WTC11 (cell line): ENCODE data around the gene RADIL. TPM values are rescaled to one million over a fixed set of nuclear protein-coding genes. Genes with fewer than 3 reads are reported as not detected.
A peak's percentile ranks its signal among the peaks of the same experiment; 100 is the strongest.

ENCODE experiments used
- ATAC-seq: fragments of 200-7000 bp; cut with Tn5 transposase; 2 replicates; pipeline ENCODE4 v1.10.0; 2021; ENCODE audit warnings: mild to moderate bottlenecking, moderate library complexity
- CTCF ChIA-PET: fragments of 300-600 bp; sonication (Branson Sonifier 250); formaldehyde crosslinking; loops from one replicate; lab custom pipeline; 2021; ENCODE audit warnings: antibody characterized with exemption; lab: Charles Lee
- POLR2A ChIA-PET: fragments of 350-600 bp; sonication (Branson Sonifier 250); formaldehyde crosslinking; loops from one replicate; lab custom pipeline; 2021; ENCODE audit warnings: antibody characterized with exemption; lab: Charles Lee
- DNase-seq: peaks from one replicate; pipeline ENCODE4 v3.0.0; 2021; ENCODE audit warnings: low spot score
- H3K27ac Mint-ChIP-seq: 2 replicates; pipeline ENCODE4 v1.8.0; 2021; ENCODE audit warnings: mixed read lengths
- H3K27me3 Mint-ChIP-seq: 2 replicates; pipeline ENCODE4 v1.8.0; 2021; ENCODE audit warnings: low read depth, mild to moderate bottlenecking, moderate library complexity, mixed read lengths
- H3K36me3 Mint-ChIP-seq: 2 replicates; pipeline ENCODE4 v1.8.0; 2021; ENCODE audit warnings: mixed read lengths
- H3K4me1 Mint-ChIP-seq: 2 replicates; pipeline ENCODE4 v1.8.0; 2022; ENCODE audit warnings: mixed read lengths
- H3K4me3 Mint-ChIP-seq: 2 replicates; pipeline ENCODE4 v1.8.0; 2021; ENCODE audit warnings: mild to moderate bottlenecking, moderate library complexity, mixed read lengths
- H3K9me3 Mint-ChIP-seq: 2 replicates; pipeline ENCODE4 v1.8.0; 2021; ENCODE audit warnings: mixed read lengths
- ELF4 ChIP-seq: sonication (generic); formaldehyde crosslinking; IDR thresholded peaks from 2 replicates; pipeline ENCODE4 v1.8.1; 2022; ENCODE audit warnings: low read depth, mild to moderate bottlenecking, moderate library complexity, missing genetic modification reagents
- ESRRA ChIP-seq: sonication (generic); formaldehyde crosslinking; IDR thresholded peaks from 2 replicates; pipeline ENCODE4 v1.8.1; 2022; ENCODE audit warnings: mild to moderate bottlenecking, missing genetic modification reagents, borderline replicate concordance
- FOXP1 ChIP-seq: sonication (generic); formaldehyde crosslinking; IDR thresholded peaks from 2 replicates; pipeline ENCODE4 v1.8.0; 2022; ENCODE audit warnings: missing genetic modification reagents, mild to moderate bottlenecking, moderate library complexity, borderline replicate concordance
- HMGA2 ChIP-seq: fragments of 250-450 bp; sonication (Bioruptor Pico); IDR thresholded peaks from 2 replicates; pipeline ENCODE4 v1.4.0; 2021; ENCODE audit warnings: mild to moderate bottlenecking, moderate library complexity
- IRF2 ChIP-seq: sonication (generic); formaldehyde crosslinking; IDR thresholded peaks from 2 replicates; pipeline ENCODE4 v1.8.0; 2022; ENCODE audit warnings: low read depth, missing genetic modification reagents, borderline replicate concordance
- JUN ChIP-seq: sonication (generic); formaldehyde crosslinking; IDR thresholded peaks from 2 replicates; pipeline ENCODE4 v1.8.0; 2023; ENCODE audit warnings: mild to moderate bottlenecking, missing genetic modification reagents
- KAT7 ChIP-seq: sonication (generic); formaldehyde crosslinking; IDR thresholded peaks from 2 replicates; pipeline ENCODE4 v1.8.1; 2023; ENCODE audit warnings: missing genetic modification reagents, mild to moderate bottlenecking, borderline replicate concordance
- MYBL2 ChIP-seq: sonication (generic); formaldehyde crosslinking; IDR thresholded peaks from 2 replicates; pipeline ENCODE4 v1.8.1; 2023; ENCODE audit warnings: mild to moderate bottlenecking, moderate library complexity, missing genetic modification reagents
- PRRX2 ChIP-seq: fragments of 250-450 bp; sonication (Bioruptor Pico); IDR thresholded peaks from 2 replicates; pipeline ENCODE4 v1.8.0; 2021; ENCODE audit warnings: mild to moderate bottlenecking
- TEAD4 ChIP-seq: sonication (generic); formaldehyde crosslinking; IDR thresholded peaks from 2 replicates; pipeline ENCODE4 v1.8.0; 2022; ENCODE audit warnings: mild to moderate bottlenecking, missing genetic modification reagents
- ZBTB21 ChIP-seq: sonication (generic); formaldehyde crosslinking; IDR thresholded peaks from 2 replicates; pipeline ENCODE4 v1.8.1; 2023; ENCODE audit warnings: mild to moderate bottlenecking, missing genetic modification reagents, borderline replicate concordance
- ZNF416 ChIP-seq: fragments of 250-450 bp; sonication (Bioruptor Pico); IDR thresholded peaks from 2 replicates; pipeline ENCODE4 v1.9.0; 2021; ENCODE audit warnings: mild to moderate bottlenecking, inconsistent platforms
- total RNA-seq: library from RNA; stranded (reverse); gene quantifications from 3 replicates; pipeline ENCODE4 v1.2.3, GENCODE V29; 2021
- TF ChIP-seq, protein P1 (sequence below): sonication (generic); formaldehyde crosslinking; IDR thresholded peaks from 2 replicates; pipeline ENCODE4 v1.8.1; 2023; ENCODE audit warnings: mild to moderate bottlenecking, missing genetic modification reagents, moderate library complexity
- TF ChIP-seq, protein P2 (sequence below): sonication (generic); formaldehyde crosslinking; IDR thresholded peaks from 2 replicates; pipeline ENCODE4 v1.8.0; 2022; ENCODE audit warnings: mild to moderate bottlenecking, missing genetic modification reagents
- TF ChIP-seq, protein P3 (sequence below): sonication (generic); formaldehyde crosslinking; IDR thresholded peaks from 2 replicates; pipeline ENCODE4 v1.8.0; 2023; ENCODE audit warnings: missing genetic modification reagents
- TF ChIP-seq, protein P4 (sequence below): sonication (generic); formaldehyde crosslinking; IDR thresholded peaks from 2 replicates; pipeline ENCODE4 v1.8.0; 2022; ENCODE audit warnings: mild to moderate bottlenecking, missing genetic modification reagents
- TF ChIP-seq, protein P5 (sequence below): sonication (generic); formaldehyde crosslinking; IDR thresholded peaks from 2 replicates; pipeline ENCODE4 v1.8.0; 2023; ENCODE audit warnings: missing genetic modification reagents, mild to moderate bottlenecking, borderline replicate concordance

RADIL gene
- total RNA-seq, 1 experiment from 2014 or later = 11.1 TPM

DNA sequence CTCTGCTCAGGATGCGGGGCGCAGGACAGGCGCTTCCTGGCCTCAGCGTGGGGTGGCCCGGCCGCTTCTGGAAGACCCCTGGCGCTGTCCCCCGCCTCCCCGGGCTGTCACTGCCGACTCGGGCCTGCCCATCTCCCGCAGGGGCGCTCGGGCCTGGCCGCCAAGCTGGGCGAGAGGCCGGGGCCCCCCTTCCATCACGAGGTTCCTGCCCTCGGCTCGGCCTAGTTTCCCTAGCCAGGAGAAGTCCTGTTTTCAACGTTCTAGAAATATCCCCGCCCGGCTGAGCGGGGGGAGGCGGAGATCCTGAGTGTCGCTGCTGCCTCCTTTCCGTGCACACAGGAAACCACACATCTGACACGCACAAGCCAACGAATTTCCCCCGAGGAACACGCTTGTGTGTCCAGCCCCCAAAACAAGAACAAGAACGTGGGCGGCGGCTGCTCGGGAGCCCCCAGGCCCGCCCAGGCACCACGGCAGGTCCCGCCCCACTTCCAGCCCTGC is 74.4 kb downstream of the RADIL start:
- Mint-ChIP-seq H3K4me1 (peaks cover under 1% of the 10 kb centered on the region; the same call in 1 of the 2 replicates), H3K27ac (no peak overlapping the region), H3K27me3 (peaks cover 24% of the 10 kb centered on the region), H3K4me3 (peak overlapping the region; percentile 34; the same call in 1 of the 2 replicates), H3K36me3 (peaks cover 3% of the 10 kb centered on the region; the same call in 1 of the 2 replicates), H3K9me3 (peaks cover 7% of the 10 kb centered on the region)
- POLR2A ChIA-PET = no interaction called here
- TF ChIP-seq JUN (no peak), MYBL2 (CRISPR knock-in tag) (no peak), TEAD4 (CRISPR knock-in tag) (no peak), IRF2 (CRISPR knock-in tag) (no peak), KAT7 (no peak), HMGA2 (no peak), ZNF416 (CRISPR knock-in tag) (no peak), ELF4 (CRISPR knock-in tag) (no peak), ZBTB21 (CRISPR knock-in tag) (no peak)
- TF ChIP-seq, protein P1, sequence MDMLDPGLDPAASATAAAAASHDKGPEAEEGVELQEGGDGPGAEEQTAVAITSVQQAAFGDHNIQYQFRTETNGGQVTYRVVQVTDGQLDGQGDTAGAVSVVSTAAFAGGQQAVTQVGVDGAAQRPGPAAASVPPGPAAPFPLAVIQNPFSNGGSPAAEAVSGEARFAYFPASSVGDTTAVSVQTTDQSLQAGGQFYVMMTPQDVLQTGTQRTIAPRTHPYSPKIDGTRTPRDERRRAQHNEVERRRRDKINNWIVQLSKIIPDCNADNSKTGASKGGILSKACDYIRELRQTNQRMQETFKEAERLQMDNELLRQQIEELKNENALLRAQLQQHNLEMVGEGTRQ (CRISPR knock-in tag) = no peak
- TF ChIP-seq, protein P2, sequence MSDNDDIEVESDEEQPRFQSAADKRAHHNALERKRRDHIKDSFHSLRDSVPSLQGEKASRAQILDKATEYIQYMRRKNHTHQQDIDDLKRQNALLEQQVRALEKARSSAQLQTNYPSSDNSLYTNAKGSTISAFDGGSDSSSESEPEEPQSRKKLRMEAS (CRISPR knock-in tag) = no peak
- TF ChIP-seq, protein P3, sequence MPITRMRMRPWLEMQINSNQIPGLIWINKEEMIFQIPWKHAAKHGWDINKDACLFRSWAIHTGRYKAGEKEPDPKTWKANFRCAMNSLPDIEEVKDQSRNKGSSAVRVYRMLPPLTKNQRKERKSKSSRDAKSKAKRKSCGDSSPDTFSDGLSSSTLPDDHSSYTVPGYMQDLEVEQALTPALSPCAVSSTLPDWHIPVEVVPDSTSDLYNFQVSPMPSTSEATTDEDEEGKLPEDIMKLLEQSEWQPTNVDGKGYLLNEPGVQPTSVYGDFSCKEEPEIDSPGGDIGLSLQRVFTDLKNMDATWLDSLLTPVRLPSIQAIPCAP (CRISPR knock-in tag) = no peak
- ATAC-seq (no peak), DNase-seq (no peak)
- CTCF ChIA-PET = interaction anchor here (0.9 to 2.1 kb wide), 2 partner anchors 11 to 21 kb away, joined by 3 to 6 read pairs; no protein-coding TSS in a partner anchor

DNA sequence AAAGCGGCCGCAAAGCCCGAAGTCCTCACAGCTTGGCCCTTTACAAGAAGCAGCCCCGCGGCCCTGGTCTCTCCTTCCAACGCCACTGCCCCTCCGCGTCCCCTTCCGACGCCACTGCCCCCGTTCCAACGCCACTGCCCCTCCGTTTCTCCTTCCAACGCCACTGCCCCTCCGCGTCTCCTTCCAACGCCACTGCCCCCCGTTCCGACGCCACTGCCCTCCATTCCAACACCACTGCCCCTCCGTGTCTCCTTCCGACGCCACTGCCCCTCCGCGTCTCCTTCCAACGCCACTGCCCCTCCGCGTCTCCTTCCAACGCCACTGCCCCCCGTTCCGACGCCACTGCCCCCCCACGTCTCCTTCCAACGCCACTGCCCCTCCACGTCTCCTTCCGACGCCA is 75.0 kb downstream of the RADIL start:
- H3K4me1 Mint-ChIP-seq = peaks cover 4% of the 10 kb centered on the region
- H3K27ac Mint-ChIP-seq = no peak overlapping the region
- peak overlapping the region; percentile 29 for H3K4me3 Mint-ChIP-seq
- H3K36me3 Mint-ChIP-seq = peaks cover 3% of the 10 kb centered on the region; the same call in 1 of the 2 replicates
- POLR2A ChIA-PET = interaction anchor here (1.1 kb wide), 1 partner anchor 74 kb away, joined by 4 read pairs; no protein-coding TSS in a partner anchor
- no peak for TF ChIP-seq ZBTB21 (CRISPR knock-in tag)
- TF ChIP-seq, all 79 proteins: peak for 0
- CTCF ChIA-PET = interaction anchor here (0.9 to 3.7 kb wide), 3 partner anchors 10 to 21 kb away, joined by 3 to 37 read pairs (median 6); no protein-coding TSS in a partner anchor
- ATAC-seq = no peak
- no peak for DNase-seq
- Mint-ChIP-seq H3K27me3 (peaks cover 24% of the 10 kb centered on the region), H3K9me3 (peaks cover 7% of the 10 kb centered on the region)

DNA sequence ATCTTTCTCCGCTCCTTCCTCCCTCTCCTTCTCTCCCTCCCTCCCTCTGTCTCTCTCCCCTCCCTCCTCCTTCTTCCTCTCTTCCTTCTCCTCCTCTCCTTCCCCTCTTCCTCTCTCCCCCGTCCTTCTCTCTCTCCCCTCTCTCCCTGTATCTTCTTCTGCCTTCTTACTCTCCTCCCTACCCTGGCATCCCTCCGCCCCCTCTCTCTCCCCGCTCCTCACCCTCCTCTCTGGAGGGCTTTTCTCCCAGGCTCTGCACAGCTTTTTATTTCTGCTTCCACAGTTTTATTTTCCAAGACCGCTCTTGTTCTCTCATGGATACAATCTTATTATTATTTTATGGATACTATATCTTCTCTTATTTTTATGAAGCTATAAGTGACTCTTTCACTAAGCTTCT is 75.5 kb downstream of the RADIL start:
- H3K4me1 Mint-ChIP-seq = peaks cover 4% of the 10 kb centered on the region
- CTCF ChIA-PET = interaction anchor here (3.7 kb wide), 1 partner anchor 15 kb away, joined by 37 read pairs; no protein-coding TSS in a partner anchor
- ATAC-seq (no peak), DNase-seq (no peak)
- H3K4me3 Mint-ChIP-seq = peak overlapping the region; percentile 6; the same call in 1 of the 2 replicates
- POLR2A ChIA-PET = interaction anchor here (1.1 kb wide), 1 partner anchor 74 kb away, joined by 4 read pairs; no protein-coding TSS in a partner anchor
- H3K27ac Mint-ChIP-seq = no peak overlapping the region
- no peak for TF ChIP-seq PRRX2 (CRISPR knock-in tag)
- TF ChIP-seq FOXP1 (CRISPR knock-in tag) = no peak
- TF ChIP-seq, protein P4, sequence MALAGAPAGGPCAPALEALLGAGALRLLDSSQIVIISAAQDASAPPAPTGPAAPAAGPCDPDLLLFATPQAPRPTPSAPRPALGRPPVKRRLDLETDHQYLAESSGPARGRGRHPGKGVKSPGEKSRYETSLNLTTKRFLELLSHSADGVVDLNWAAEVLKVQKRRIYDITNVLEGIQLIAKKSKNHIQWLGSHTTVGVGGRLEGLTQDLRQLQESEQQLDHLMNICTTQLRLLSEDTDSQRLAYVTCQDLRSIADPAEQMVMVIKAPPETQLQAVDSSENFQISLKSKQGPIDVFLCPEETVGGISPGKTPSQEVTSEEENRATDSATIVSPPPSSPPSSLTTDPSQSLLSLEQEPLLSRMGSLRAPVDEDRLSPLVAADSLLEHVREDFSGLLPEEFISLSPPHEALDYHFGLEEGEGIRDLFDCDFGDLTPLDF = no peak
- no peak for TF ChIP-seq ESRRA (CRISPR knock-in tag)
- TF ChIP-seq, protein P5, sequence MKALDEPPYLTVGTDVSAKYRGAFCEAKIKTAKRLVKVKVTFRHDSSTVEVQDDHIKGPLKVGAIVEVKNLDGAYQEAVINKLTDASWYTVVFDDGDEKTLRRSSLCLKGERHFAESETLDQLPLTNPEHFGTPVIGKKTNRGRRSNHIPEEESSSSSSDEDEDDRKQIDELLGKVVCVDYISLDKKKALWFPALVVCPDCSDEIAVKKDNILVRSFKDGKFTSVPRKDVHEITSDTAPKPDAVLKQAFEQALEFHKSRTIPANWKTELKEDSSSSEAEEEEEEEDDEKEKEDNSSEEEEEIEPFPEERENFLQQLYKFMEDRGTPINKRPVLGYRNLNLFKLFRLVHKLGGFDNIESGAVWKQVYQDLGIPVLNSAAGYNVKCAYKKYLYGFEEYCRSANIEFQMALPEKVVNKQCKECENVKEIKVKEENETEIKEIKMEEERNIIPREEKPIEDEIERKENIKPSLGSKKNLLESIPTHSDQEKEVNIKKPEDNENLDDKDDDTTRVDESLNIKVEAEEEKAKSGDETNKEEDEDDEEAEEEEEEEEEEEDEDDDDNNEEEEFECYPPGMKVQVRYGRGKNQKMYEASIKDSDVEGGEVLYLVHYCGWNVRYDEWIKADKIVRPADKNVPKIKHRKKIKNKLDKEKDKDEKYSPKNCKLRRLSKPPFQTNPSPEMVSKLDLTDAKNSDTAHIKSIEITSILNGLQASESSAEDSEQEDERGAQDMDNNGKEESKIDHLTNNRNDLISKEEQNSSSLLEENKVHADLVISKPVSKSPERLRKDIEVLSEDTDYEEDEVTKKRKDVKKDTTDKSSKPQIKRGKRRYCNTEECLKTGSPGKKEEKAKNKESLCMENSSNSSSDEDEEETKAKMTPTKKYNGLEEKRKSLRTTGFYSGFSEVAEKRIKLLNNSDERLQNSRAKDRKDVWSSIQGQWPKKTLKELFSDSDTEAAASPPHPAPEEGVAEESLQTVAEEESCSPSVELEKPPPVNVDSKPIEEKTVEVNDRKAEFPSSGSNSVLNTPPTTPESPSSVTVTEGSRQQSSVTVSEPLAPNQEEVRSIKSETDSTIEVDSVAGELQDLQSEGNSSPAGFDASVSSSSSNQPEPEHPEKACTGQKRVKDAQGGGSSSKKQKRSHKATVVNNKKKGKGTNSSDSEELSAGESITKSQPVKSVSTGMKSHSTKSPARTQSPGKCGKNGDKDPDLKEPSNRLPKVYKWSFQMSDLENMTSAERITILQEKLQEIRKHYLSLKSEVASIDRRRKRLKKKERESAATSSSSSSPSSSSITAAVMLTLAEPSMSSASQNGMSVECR (CRISPR knock-in tag) = no peak
- peaks cover 20% of the 10 kb centered on the region for H3K27me3 Mint-ChIP-seq
- peaks cover 3% of the 10 kb centered on the region; the same call in 1 of the 2 replicates for H3K36me3 Mint-ChIP-seq
- H3K9me3 Mint-ChIP-seq = peaks cover 6% of the 10 kb centered on the region
